Ishikawa (cell line): Measurements from ENCODE around the gene RBP3.

Source experiments
- CEBPB ChIP-seq: IDR thresholded peaks from 2 replicates; pipeline ENCODE4 v1.6.1; 2012
- CREB1 ChIP-seq: IDR thresholded peaks from 2 replicates; pipeline ENCODE4 v1.6.1; 2012; ENCODE audit warnings: low read depth
- EGR1 ChIP-seq: IDR thresholded peaks from 2 replicates; pipeline ENCODE4 v1.6.1; 2012
- EP300 ChIP-seq: IDR thresholded peaks from 2 replicates; pipeline ENCODE4 v1.6.1; 2012; ENCODE audit warnings: borderline replicate concordance
- FOXM1 ChIP-seq: IDR thresholded peaks from 2 replicates; pipeline ENCODE4 v1.6.1; 2012; ENCODE audit warnings: low read depth, borderline replicate concordance
- MAX ChIP-seq: IDR thresholded peaks from 2 replicates; pipeline ENCODE4 v1.6.1; 2012
- NFIC ChIP-seq: IDR thresholded peaks from 2 replicates; pipeline ENCODE4 v1.6.1; 2012
- RAD21 ChIP-seq: IDR thresholded peaks from 2 replicates; pipeline ENCODE4 v1.6.1; 2012; ENCODE audit warnings: low read depth
- REST ChIP-seq: IDR thresholded peaks from 2 replicates; pipeline ENCODE4 v1.6.1; 2012; ENCODE audit warnings: low read depth, mild to moderate bottlenecking
- TAF1 ChIP-seq: IDR thresholded peaks from 2 replicates; pipeline ENCODE4 v1.6.1; 2012; ENCODE audit warnings: low read depth, mild to moderate bottlenecking
- TCF12 ChIP-seq: IDR thresholded peaks from 2 replicates; pipeline ENCODE4 v1.6.1; 2012; ENCODE audit warnings: low read depth
- TEAD4 ChIP-seq: IDR thresholded peaks from 2 replicates; pipeline ENCODE4 v1.6.1; 2012
- USF1 ChIP-seq: IDR thresholded peaks from 2 replicates; pipeline ENCODE4 v1.6.1; 2012
- YY1 ChIP-seq: IDR thresholded peaks from 2 replicates; pipeline ENCODE4 v1.6.1; 2012; ENCODE audit warnings: low read depth
- ZBTB7A ChIP-seq: IDR thresholded peaks from 2 replicates; pipeline ENCODE4 v1.6.1; 2012; ENCODE audit warnings: low read depth

RBP3 gene

GRCh38 chr10:47307381-47307780 lies 40.8 kb upstream of the RBP3 start:
- TF ChIP-seq CEBPB, result no peak
- TF ChIP-seq FOXM1, result no peak
- no peak for TF ChIP-seq TEAD4
- no peak for TF ChIP-seq EGR1
- no peak for TF ChIP-seq NFIC
- no peak for TF ChIP-seq ZBTB7A
- TF ChIP-seq TCF12, result no peak
- no peak for TF ChIP-seq REST
- no peak for TF ChIP-seq CREB1
- no peak for TF ChIP-seq MAX
- no peak for TF ChIP-seq YY1
- no peak for TF ChIP-seq USF1
- TF ChIP-seq EP300, result no peak
- no peak for TF ChIP-seq TAF1
- no peak for TF ChIP-seq RAD21

GRCh38 chr10:47308775-47309174 lies 39.4 kb upstream of the RBP3 start:
- TF ChIP-seq EP300, result no peak
- TF ChIP-seq CREB1, result no peak
- no peak for TF ChIP-seq USF1
- no peak for TF ChIP-seq REST
- no peak for TF ChIP-seq TEAD4
- no peak for TF ChIP-seq TCF12

GRCh38 chr10:47309408-47310089 lies 38.6 kb upstream of the RBP3 start:
- TF ChIP-seq RAD21 (peak; percentile 70), ZBTB7A (no peak)

- TF ChIP-seq EP300 (no peak), CEBPB (no peak), RAD21 (no peak), YY1 (no peak), NFIC (no peak), TEAD4 (no peak), CREB1 (no peak), TAF1 (no peak), MAX (no peak), TCF12 (no peak), EGR1 (no peak), USF1 (no peak), FOXM1 (no peak), REST (no peak), ZBTB7A (no peak)
These were observed 38.1 kb upstream of the RBP3 start for GRCh38 chr10:47310090-47310505.
